K562 (cell line): ENCODE data around the gene SLIT1. TPM values are rescaled to one million over a fixed set of nuclear protein-coding genes. Genes with fewer than 3 reads are reported as not detected.

Source experiments
- ATAC-seq: fragments of 200-7000 bp; cut with Tn5 transposase; 3 replicates; pipeline ENCODE4 v1.9.1; 2020; ENCODE audit warnings: moderate library complexity
- BruUV-seq: library from RNA; stranded (reverse); fragments of 400-500 nt; replicated peaks from 2 replicates; lab custom pipeline; 2021; lab: Mats Ljungman, UMichigan
- CTCF ChIA-PET: fragments of 300-600 bp; formaldehyde crosslinking; extraction: SDS; loops from one replicate; lab custom pipeline; 2021; ENCODE audit warnings: low intra/inter-chr PET ratio; lab: Yijun Ruan, JAX
- POLR2A ChIA-PET: fragments of 300-600, 350-650 bp; sonication (Branson Sonifier 250); formaldehyde crosslinking; extraction: SDS; loops from one replicate; lab custom pipeline; 2021; ENCODE audit warnings: antibody characterized with exemption, inconsistent platforms; lab: Yijun Ruan, JAX
- DNase-seq, 4 experiments: peaks; one replicate each; pipeline versions ENCODE4 v3.0.0 to v3.0.0-alpha.2; 2011 to 2018; ENCODE audit warnings: low spot score in 3 of 4, mixed read lengths in 3 of 4; ENCODE audit errors: extremely low read depth in 1 of 4
- FAIRE-seq: peaks from 2 replicates; lab custom pipeline; 2011; peaks lifted over from hg19 to GRCh38; lab: Jason Lieb, UNC
- H2AFZ ChIP-seq: 2 replicates; pipeline ENCODE4 v1.6.0; 2011; ENCODE audit warnings: low read depth, low read length, control low read depth, inconsistent platforms
- H3K27ac ChIP-seq: fragments of 200-600 bp; 3 replicates; pipeline ENCODE4 v1.8.0; 2011; ENCODE audit warnings: low read depth, mild to moderate bottlenecking, control low read depth, inconsistent platforms, low read length, moderate library complexity, mixed read lengths; ENCODE audit errors: extremely low read depth
- H3K27me3 ChIP-seq, 2 experiments: fragments of 300-600 bp in 1 of 2; 2 replicates in 1 of 2; 3 replicates in 1 of 2; pipeline versions ENCODE4 v1.6.0 to v1.8.0; 2011; ENCODE audit warnings: inconsistent platforms in 2 of 2, low read length in 2 of 2, mild to moderate bottlenecking in 1 of 2, mixed read lengths in 1 of 2, moderate library complexity in 1 of 2; ENCODE audit not compliant: control insufficient read depth in 2 of 2, insufficient read depth in 2 of 2
- H3K36me3 ChIP-seq: fragments of 300-600 bp; 3 replicates; pipeline ENCODE4 v1.8.0; 2011; ENCODE audit warnings: mild to moderate bottlenecking, low read length, inconsistent platforms; ENCODE audit not compliant: control insufficient read depth, insufficient read depth
- H3K4me1 ChIP-seq, 2 experiments: fragments of 200-600 bp in 1 of 2; replicated peaks in 1 of 2; 2 replicates in 1 of 2; 3 replicates in 1 of 2; pipeline versions ENCODE4 v1.5.1 to v1.8.0; 2011; ENCODE audit warnings: inconsistent platforms in 2 of 2, low read length in 2 of 2, mild to moderate bottlenecking in 1 of 2, mixed read lengths in 1 of 2, moderate library complexity in 1 of 2; ENCODE audit not compliant: control insufficient read depth in 2 of 2, insufficient read depth in 2 of 2
- H3K4me2 ChIP-seq: 2 replicates; pipeline ENCODE4 v1.6.1; 2011; ENCODE audit warnings: low read length, control low read depth, inconsistent platforms, mixed read lengths; ENCODE audit not compliant: insufficient read depth
- H3K4me3 ChIP-seq: fragments of 200-600 bp; sonication (generic), shearing (Covaris generic); 2 replicates; pipeline ENCODE4 v1.5.1; 2016; ENCODE audit warnings: control low read depth, inconsistent platforms
- H3K79me2 ChIP-seq: fragments of 200-600 bp; 3 replicates; pipeline ENCODE4 v1.8.0; 2011; ENCODE audit warnings: low read length, inconsistent platforms; ENCODE audit not compliant: control insufficient read depth, insufficient read depth
- H3K9ac ChIP-seq, 2 experiments: 2 replicates each; pipeline versions ENCODE4 v1.6.0 to v1.6.1; 2011; ENCODE audit warnings: low read depth in 2 of 2, low read length in 2 of 2, control low read depth in 1 of 2, inconsistent platforms in 1 of 2, mild to moderate bottlenecking in 1 of 2, mixed read lengths in 1 of 2; ENCODE audit not compliant: insufficient read depth in 1 of 2
- H3K9me1 ChIP-seq: one replicate; pipeline ENCODE4 v1.6.0; 2011; ENCODE audit warnings: inconsistent platforms, mild to moderate bottlenecking, low read length, moderate library complexity; ENCODE audit not compliant: control insufficient read depth, insufficient read depth
- H3K9me3 ChIP-seq: replicated peaks from 2 replicates; pipeline ENCODE4 v1.5.1; 2011; ENCODE audit warnings: low read depth, low read length, inconsistent platforms; ENCODE audit not compliant: control insufficient read depth, insufficient read depth
- H4K20me1 ChIP-seq: replicated peaks from 2 replicates; pipeline ENCODE4 v1.6.1; 2011; ENCODE audit warnings: low read length, inconsistent platforms, mixed read lengths; ENCODE audit not compliant: control insufficient read depth, insufficient read depth
- CCNT2 ChIP-seq: IDR thresholded peaks from 2 replicates; pipeline ENCODE4 v1.6.1; 2011; ENCODE audit warnings: borderline replicate concordance, low read depth, mild to moderate bottlenecking, moderate library complexity, mixed read lengths, low read length; ENCODE audit not compliant: insufficient read length; ENCODE audit errors: extremely low read depth
- CTCF ChIP-seq, 3 experiments: IDR thresholded peaks in 2 of 3; conservative IDR thresholded peaks in 1 of 3; 2 replicates each; pipeline ENCODE4 v1.5.1; 2011 to 2012; ENCODE audit warnings: low read length in 3 of 3, mild to moderate bottlenecking in 3 of 3, control low read depth in 2 of 3, improper control_type of control experiment in 1 of 3, inconsistent platforms in 1 of 3, low read depth in 1 of 3, mixed read lengths in 1 of 3, moderate library complexity in 1 of 3; ENCODE audit not compliant: insufficient read depth in 2 of 3
- ETV1 ChIP-seq: fragments of 450-650 bp; conservative IDR thresholded peaks from 2 replicates; pipeline ENCODE4 v1.6.1; 2016; ENCODE audit warnings: missing genetic modification characterization, control low read depth, low read depth, missing compliant biosample characterization
- HMG20B ChIP-seq: fragments of 250-450 bp; sonication (Bioruptor Pico); IDR thresholded peaks from 2 replicates; pipeline ENCODE4 v1.5.0; 2021; ENCODE audit warnings: mild to moderate bottlenecking
- JUN ChIP-seq, 2 experiments: sonication (generic) in 1 of 2; formaldehyde crosslinking in 1 of 2; IDR thresholded peaks; 2 replicates each; pipeline versions ENCODE4 v1.6.1 to v1.8.0; 2012 to 2022; ENCODE audit warnings: borderline replicate concordance in 2 of 2, mild to moderate bottlenecking in 2 of 2, improper control_type of control experiment in 1 of 2, low read depth in 1 of 2, low read length in 1 of 2, missing genetic modification reagents in 1 of 2
- RAD21 ChIP-seq, 2 experiments: fragments of 250-450 bp in 1 of 2; fragments of 450-650 bp in 1 of 2; sonication (Bioruptor Pico) in 1 of 2; formaldehyde crosslinking in 1 of 2; IDR thresholded peaks in 1 of 2; conservative IDR thresholded peaks in 1 of 2; 2 replicates each; pipeline versions ENCODE4 v1.4.0 to v1.8.0; 2020 to 2022; ENCODE audit warnings: mild to moderate bottlenecking in 2 of 2, moderate library complexity in 1 of 2
- TBL1XR1 ChIP-seq, 2 experiments: IDR thresholded peaks; 2 replicates each; pipeline ENCODE4 v1.6.1; 2012; ENCODE audit warnings: improper control_type of control experiment in 2 of 2, low read length in 2 of 2, mild to moderate bottlenecking in 1 of 2
- ZNF717 ChIP-seq: fragments of 250-450 bp; sonication (Bioruptor Pico); IDR thresholded peaks from 2 replicates; pipeline ENCODE4 v1.5.0; 2021
- ZNF76 ChIP-seq: fragments of 250-450 bp; sonication (Bioruptor Pico); IDR thresholded peaks from 2 replicates; pipeline ENCODE4 v1.4.0; 2020; ENCODE audit warnings: mild to moderate bottlenecking, moderate library complexity, borderline replicate concordance
- WGBS: fragments of 100-300 bp; shearing (Covaris generic); methylation state at CpG from one replicate; pipeline ENCODE4 v1.1.6; 2016; ENCODE audit warnings: low coverage, mixed read lengths; ENCODE audit not compliant: insufficient coverage; ENCODE audit errors: missing lambda C conversion rate; 5-methylcytosine and 5-hydroxymethylcytosine counted together
- in situ Hi-C: fragments of 300-500 bp; cut with MboI; formaldehyde crosslinking; loops from 4 replicates; pipeline ENCODE4 v1.15.0; 2018; ENCODE audit warnings: inconsistent platforms, mixed read lengths
- intact Hi-C: fragments of 100-400 bp; cut with micrococcal nuclease; formaldehyde crosslinking; loops from 2 replicates; pipeline ENCODE4 v1.14.2; 2022
- polyA plus RNA-seq, 8 experiments: library from polyadenylated mRNA; depleted of rRNA in 4 of 8; stranded (reverse) in 5 of 8; unstranded in 3 of 8; fragments of >200 nt; fragmentation: Nextera tagmentation in 2 of 8; fragmentation: Illumina TruSeq in 1 of 8; extraction: Ambion mirVana in 2 of 8; extraction: Trizol in 1 of 8; gene quantifications; 2 replicates each; pipeline versions ENCODE4 v1.2.1 to v1.2.3, GENCODE V29; 2011 to 2014; ENCODE audit warnings: inconsistent platforms in 1 of 8, missing spikeins in 1 of 8
- total RNA-seq, 7 experiments: library from RNA; depleted of rRNA in 6 of 7; stranded (reverse); fragments of >200 nt in 6 of 7; fragmentation: Illumina TruSeq in 2 of 7; extraction: Trizol in 2 of 7; gene quantifications; 2 replicates each; pipeline versions ENCODE4 v1.2.1 to v1.2.3, GENCODE V29; 2011 to 2021; ENCODE audit warnings: low replicate concordance in 1 of 7
- TF ChIP-seq, protein P1 (sequence below): fragments of 450-650 bp; formaldehyde crosslinking; IDR thresholded peaks from 2 replicates; pipeline ENCODE4 v1.4.0; 2020; ENCODE audit warnings: mild to moderate bottlenecking, moderate library complexity
- TF ChIP-seq, protein P2 (sequence below): fragments of 450-650 bp; IDR thresholded peaks from 2 replicates; pipeline ENCODE4 v1.6.1; 2016; ENCODE audit warnings: low read depth, mild to moderate bottlenecking, moderate library complexity

SLIT1 gene
- total and polyA plus RNA-seq, 9 of the 15 experiments (the other 6 are each of a cell fraction or from before 2014, with no cell fraction given), result 0.01 to 0.11 (median 0.04) TPM; not detected in 3

DNA sequence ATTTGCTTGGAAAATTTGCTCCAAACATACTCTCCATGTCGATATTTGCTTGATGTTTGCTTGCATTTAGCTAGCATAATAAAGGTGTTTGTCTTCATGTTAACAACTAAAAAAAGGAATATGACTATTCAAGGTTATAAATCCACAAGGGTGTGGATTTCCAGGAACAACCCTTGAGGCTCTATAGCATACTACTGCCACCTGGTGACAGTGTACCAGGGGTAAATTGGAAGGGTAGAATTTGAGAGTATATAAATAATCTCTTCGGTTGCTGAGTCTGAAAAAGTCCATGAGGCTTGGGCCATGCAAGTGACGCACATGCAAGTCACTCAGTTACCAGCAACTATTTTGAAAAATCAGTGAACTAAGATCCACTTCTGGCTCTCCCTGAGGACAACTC is 68.4 kb downstream of the SLIT1 start (continued):
- TF ChIP-seq CTCF (IDR thresholded peaks at IDR 0.05 in 2 of 3, conservative IDR thresholded peaks at IDR 0.05 in 1 of 3; ENCODE audit: insufficient read depth in 2 of 3, low read depth in 1 of 3, low read length in 3 of 3), result peak; percentile 22 to 35 (median 22); a peak in 3 of 6 replicates
- no peak for TF ChIP-seq CCNT2
- TF ChIP-seq, protein P1, sequence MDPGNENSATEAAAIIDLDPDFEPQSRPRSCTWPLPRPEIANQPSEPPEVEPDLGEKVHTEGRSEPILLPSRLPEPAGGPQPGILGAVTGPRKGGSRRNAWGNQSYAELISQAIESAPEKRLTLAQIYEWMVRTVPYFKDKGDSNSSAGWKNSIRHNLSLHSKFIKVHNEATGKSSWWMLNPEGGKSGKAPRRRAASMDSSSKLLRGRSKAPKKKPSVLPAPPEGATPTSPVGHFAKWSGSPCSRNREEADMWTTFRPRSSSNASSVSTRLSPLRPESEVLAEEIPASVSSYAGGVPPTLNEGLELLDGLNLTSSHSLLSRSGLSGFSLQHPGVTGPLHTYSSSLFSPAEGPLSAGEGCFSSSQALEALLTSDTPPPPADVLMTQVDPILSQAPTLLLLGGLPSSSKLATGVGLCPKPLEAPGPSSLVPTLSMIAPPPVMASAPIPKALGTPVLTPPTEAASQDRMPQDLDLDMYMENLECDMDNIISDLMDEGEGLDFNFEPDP (CRISPR knock-in tag), result no peak
- peak in 1 of 2 experiments; percentile 51; a peak in 2 of 4 replicates for TF ChIP-seq RAD21 (CRISPR knock-in tag; conservative IDR thresholded peaks at IDR 0.05 in 1 of 2, IDR thresholded peaks at IDR 0.05 in 1 of 2)

- no peak for ATAC-seq
- FAIRE-seq, result no peak
- no peak overlapping the region for H3K27ac ChIP-seq
- no peaks in the 10 kb centered on the region; a peak in 1 of 5 replicates for H3K4me1 ChIP-seq
- in situ Hi-C loops, result no loop called here
- H3K9me3 ChIP-seq, result no peaks in the 10 kb centered on the region
- H3K79me2 ChIP-seq, result no peaks in the 10 kb centered on the region
- intact Hi-C loops, result no loop called here
- CTCF ChIA-PET, result interaction anchor here (1.1 kb wide), 1 partner anchor 44 kb away, joined by 3 read pairs; no protein-coding TSS in a partner anchor
- BruUV-seq, result no TSS peak
- no peak overlapping the region for H3K4me2 ChIP-seq
- H3K9ac ChIP-seq, result no peak overlapping the region; a peak in 1 of 4 replicates
- H3K36me3 ChIP-seq, result no peaks in the 10 kb centered on the region
- no peak overlapping the region for H3K4me3 ChIP-seq
- H3K27me3 ChIP-seq, result peaks cover 15 to 63% of the 10 kb centered on the region in 2 experiments; a peak in 4 of 5 replicates
- WGBS, result 0% methylated on average over 5 of the region's 7 CpGs
- POLR2A ChIA-PET, result no interaction called here
- H2AFZ ChIP-seq, result no peak overlapping the region
- H3K9me1 ChIP-seq, result no peaks in the 10 kb centered on the region
- no peak for DNase-seq
- H4K20me1 ChIP-seq, result no peaks in the 10 kb centered on the region; the same call in 1 of the 2 replicates
- TF ChIP-seq TBL1XR1 (IDR thresholded peaks at IDR 0.05; ENCODE audit: low read length in 2 of 2) (no peak), ZNF76 (CRISPR knock-in tag) (no peak), ETV1 (tag) (no peak), ZNF717 (no peak), JUN (IDR thresholded peaks at IDR 0.05; ENCODE audit: borderline replicate concordance, low read depth, low read length) (no peak), JUN (CRISPR knock-in tag; IDR thresholded peaks at IDR 0.05; ENCODE audit: borderline replicate concordance) (no peak), HMG20B (CRISPR knock-in tag) (no peak)
- TF ChIP-seq, protein P2, sequence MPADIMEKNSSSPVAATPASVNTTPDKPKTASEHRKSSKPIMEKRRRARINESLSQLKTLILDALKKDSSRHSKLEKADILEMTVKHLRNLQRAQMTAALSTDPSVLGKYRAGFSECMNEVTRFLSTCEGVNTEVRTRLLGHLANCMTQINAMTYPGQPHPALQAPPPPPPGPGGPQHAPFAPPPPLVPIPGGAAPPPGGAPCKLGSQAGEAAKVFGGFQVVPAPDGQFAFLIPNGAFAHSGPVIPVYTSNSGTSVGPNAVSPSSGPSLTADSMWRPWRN, result no peak
These were observed 69.1 kb downstream of the SLIT1 start for GRCh38 chr10:97116462-97117162.
